Measurements from ENCODE around the gene MID1. TPM values are rescaled to one million over a fixed set of nuclear protein-coding genes. Genes with fewer than 3 reads are reported as not detected.

Gene MID1
- total RNA-seq, 3 donors from 2014 or later, result 6.9 to 18.9 (median 10.8) TPM

- no peak for DNase-seq (ENCODE audit: low spot score in 2 of 2)
- H3K4me3 ChIP-seq, result no peak overlapping the region
- no peaks in the 10 kb centered on the region for H3K4me1 ChIP-seq
- no peaks in the 10 kb centered on the region for H3K9me3 ChIP-seq
- TF ChIP-seq POLR2A (IDR thresholded peaks at IDR 0.05) (no peak), POLR2AphosphoS5 (IDR thresholded peaks at IDR 0.05) (no peak)
- TF ChIP-seq, protein P1, sequence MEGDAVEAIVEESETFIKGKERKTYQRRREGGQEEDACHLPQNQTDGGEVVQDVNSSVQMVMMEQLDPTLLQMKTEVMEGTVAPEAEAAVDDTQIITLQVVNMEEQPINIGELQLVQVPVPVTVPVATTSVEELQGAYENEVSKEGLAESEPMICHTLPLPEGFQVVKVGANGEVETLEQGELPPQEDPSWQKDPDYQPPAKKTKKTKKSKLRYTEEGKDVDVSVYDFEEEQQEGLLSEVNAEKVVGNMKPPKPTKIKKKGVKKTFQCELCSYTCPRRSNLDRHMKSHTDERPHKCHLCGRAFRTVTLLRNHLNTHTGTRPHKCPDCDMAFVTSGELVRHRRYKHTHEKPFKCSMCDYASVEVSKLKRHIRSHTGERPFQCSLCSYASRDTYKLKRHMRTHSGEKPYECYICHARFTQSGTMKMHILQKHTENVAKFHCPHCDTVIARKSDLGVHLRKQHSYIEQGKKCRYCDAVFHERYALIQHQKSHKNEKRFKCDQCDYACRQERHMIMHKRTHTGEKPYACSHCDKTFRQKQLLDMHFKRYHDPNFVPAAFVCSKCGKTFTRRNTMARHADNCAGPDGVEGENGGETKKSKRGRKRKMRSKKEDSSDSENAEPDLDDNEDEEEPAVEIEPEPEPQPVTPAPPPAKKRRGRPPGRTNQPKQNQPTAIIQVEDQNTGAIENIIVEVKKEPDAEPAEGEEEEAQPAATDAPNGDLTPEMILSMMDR (IDR thresholded peaks at IDR 0.05), result no peak
- H3K27ac ChIP-seq, result no peak overlapping the region
- no peaks in the 10 kb centered on the region for H3K36me3 ChIP-seq
- peaks cover 0 to 5% of the 10 kb centered on the region in 2 donors for H3K27me3 ChIP-seq
- intact Hi-C loops (cut with DNase I; ENCODE audit: low total_unique reads), result no loop called here
Observed at GRCh38 chrX:10636851-10637250, 16.5 kb upstream of the MID1 start.

DNA sequence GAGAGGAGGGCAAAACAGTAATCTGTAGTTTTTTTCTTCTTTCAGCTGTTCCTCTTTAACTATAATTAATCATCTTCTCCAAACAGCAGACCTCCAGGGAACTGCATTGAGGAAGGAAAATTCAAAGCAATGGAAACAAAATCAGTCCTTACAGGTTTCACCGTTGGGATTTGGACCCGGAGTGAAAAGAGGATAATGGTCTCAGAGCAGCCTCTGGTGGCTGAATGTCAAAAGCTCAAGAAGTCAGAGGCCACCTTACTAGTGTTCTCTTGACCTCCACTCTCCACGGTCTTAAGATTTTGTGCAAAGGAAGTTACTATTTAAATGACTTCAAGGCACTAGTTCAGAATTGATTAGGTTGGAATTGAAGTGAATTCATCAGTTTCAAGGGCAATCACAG lies 16.0 kb upstream of the MID1 start:
- no peak overlapping the region for H3K4me3 ChIP-seq
- intact Hi-C loops (cut with DNase I; ENCODE audit: low total_unique reads), result no loop called here
- H3K27me3 ChIP-seq, result peaks cover 0 to 5% of the 10 kb centered on the region in 2 donors
- no peak overlapping the region for H3K27ac ChIP-seq
- H3K9me3 ChIP-seq, result no peaks in the 10 kb centered on the region
- no peaks in the 10 kb centered on the region for H3K36me3 ChIP-seq
- no peak for TF ChIP-seq POLR2AphosphoS5 (IDR thresholded peaks at IDR 0.05)
- no peak for TF ChIP-seq POLR2A (IDR thresholded peaks at IDR 0.05)
- TF ChIP-seq, protein P1 (IDR thresholded peaks at IDR 0.05), result peak in 2 of 3 donors; percentile 38
- H3K4me1 ChIP-seq, result no peaks in the 10 kb centered on the region
- DNase-seq (ENCODE audit: low spot score in 2 of 2), result no peak

DNA sequence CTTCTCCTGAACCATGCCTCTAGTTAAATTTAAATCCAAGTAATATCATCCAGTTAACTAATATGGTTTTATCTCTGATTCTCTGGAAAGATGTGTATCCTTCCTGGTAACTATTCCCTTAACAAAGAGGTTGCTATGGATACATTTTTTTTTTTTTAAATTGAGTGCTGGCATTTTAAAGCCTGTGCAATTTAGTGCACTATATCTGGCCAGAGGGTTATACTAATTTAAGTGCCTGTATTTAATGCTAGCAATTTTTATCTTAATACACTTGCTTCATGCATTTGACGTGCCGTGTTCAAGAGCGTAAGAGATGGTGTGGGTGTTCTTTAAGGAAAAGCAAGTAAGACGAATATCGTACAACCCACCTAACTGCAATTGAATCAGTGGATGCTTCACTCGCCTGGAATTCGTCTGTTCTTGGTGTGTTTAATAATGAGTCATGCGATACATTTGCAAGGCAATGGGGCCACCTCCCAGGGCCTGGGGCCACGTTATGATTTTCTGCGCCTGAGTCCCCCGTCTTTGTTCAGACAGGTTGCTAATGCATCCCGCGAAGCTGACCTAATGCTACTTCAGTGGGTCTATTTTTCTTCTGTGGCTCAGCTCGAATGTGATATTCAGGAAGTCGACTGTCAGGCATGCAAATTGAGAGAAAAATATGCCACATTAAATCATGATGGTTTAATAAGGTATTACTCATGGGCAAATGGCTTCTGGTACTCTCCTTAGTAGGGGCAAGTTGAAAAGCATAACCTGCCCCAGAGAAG lies 14.2 kb upstream of the MID1 start:
- Histone ChIP-seq H3K4me1 (no peaks in the 10 kb centered on the region), H3K4me3 (no peak overlapping the region), H3K27me3 (peaks cover 0 to 17% of the 10 kb centered on the region in 2 donors), H3K36me3 (no peaks in the 10 kb centered on the region), H3K27ac (no peak overlapping the region), H3K9me3 (no peaks in the 10 kb centered on the region)
- DNase-seq (ENCODE audit: low spot score in 2 of 2), result no peak
- TF ChIP-seq POLR2A (IDR thresholded peaks at IDR 0.05) (no peak), POLR2AphosphoS5 (IDR thresholded peaks at IDR 0.05) (no peak)
- TF ChIP-seq, protein P1 (IDR thresholded peaks at IDR 0.05), result no peak
- intact Hi-C loops (cut with DNase I; ENCODE audit: low total_unique reads), result no loop called here

GRCh38 chrX:10633722-10634121 lies 13.3 kb upstream of the MID1 start:
- intact Hi-C loops (cut with DNase I; ENCODE audit: low total_unique reads), result no loop called here
- Histone ChIP-seq H3K27me3 (peaks cover 0 to 17% of the 10 kb centered on the region in 2 donors), H3K27ac (peak overlapping the region in 1 of 2 donors; percentile 50), H3K4me3 (no peak overlapping the region), H3K9me3 (no peaks in the 10 kb centered on the region), H3K4me1 (no peaks in the 10 kb centered on the region), H3K36me3 (no peaks in the 10 kb centered on the region)
- DNase-seq (ENCODE audit: low spot score in 2 of 2), result peak in 1 of 2 donors; percentile 30
- no peak for TF ChIP-seq POLR2AphosphoS5 (IDR thresholded peaks at IDR 0.05)
- TF ChIP-seq, protein P1 (IDR thresholded peaks at IDR 0.05), result no peak
- TF ChIP-seq POLR2A (IDR thresholded peaks at IDR 0.05), result no peak

DNA sequence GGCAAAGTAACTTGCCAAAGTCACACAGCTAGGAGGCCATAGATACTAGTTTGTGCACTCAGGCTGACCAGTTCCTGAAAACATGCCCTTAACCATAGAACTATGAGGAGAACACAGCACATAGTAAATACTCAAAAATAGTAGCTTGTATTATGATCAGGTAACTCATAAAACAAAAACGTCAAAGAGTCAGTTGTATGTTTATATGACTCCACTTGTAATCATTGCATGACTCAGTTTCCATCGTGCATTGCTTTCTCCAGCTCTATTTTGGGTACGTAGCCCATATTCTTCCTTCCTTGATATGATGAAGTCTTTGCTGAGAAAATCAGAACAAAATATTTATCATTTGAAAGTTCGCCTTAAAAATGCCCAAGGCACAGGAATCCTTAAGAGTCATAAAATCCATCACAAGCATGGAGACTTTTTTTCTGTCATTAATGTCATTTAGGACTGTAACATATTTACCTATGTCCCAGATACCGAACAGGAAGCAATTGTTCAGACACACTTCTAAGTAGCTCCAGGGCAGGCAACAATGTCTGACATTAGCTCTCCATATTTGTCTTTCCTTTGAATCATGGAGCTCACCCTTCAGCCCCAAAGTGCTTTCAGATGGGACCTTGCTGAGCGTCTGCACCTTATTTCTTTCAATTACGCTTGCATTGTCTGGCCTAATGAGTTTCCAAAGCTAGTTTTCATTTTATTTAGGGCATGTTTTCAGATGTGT lies 11.2 kb upstream of the MID1 start:
- Histone ChIP-seq H3K9me3 (no peaks in the 10 kb centered on the region), H3K4me1 (no peaks in the 10 kb centered on the region), H3K27ac (no peak overlapping the region), H3K4me3 (no peak overlapping the region), H3K27me3 (peaks cover 0 to 17% of the 10 kb centered on the region in 2 donors), H3K36me3 (no peaks in the 10 kb centered on the region)
- intact Hi-C loops (cut with DNase I; ENCODE audit: low total_unique reads), result no loop called here
- TF ChIP-seq POLR2AphosphoS5 (IDR thresholded peaks at IDR 0.05), result no peak
- DNase-seq (ENCODE audit: low spot score in 2 of 2), result no peak

Data from breast epithelium (tissue), 4 donors.